ENCODE data around the gene INTS4.
"Not testable (repeated sequence)": the region's sequence is repeated elsewhere in the genome, so short reads cannot be mapped to it uniquely, and the experiment has no call there.

The INTS4 gene, protein sequence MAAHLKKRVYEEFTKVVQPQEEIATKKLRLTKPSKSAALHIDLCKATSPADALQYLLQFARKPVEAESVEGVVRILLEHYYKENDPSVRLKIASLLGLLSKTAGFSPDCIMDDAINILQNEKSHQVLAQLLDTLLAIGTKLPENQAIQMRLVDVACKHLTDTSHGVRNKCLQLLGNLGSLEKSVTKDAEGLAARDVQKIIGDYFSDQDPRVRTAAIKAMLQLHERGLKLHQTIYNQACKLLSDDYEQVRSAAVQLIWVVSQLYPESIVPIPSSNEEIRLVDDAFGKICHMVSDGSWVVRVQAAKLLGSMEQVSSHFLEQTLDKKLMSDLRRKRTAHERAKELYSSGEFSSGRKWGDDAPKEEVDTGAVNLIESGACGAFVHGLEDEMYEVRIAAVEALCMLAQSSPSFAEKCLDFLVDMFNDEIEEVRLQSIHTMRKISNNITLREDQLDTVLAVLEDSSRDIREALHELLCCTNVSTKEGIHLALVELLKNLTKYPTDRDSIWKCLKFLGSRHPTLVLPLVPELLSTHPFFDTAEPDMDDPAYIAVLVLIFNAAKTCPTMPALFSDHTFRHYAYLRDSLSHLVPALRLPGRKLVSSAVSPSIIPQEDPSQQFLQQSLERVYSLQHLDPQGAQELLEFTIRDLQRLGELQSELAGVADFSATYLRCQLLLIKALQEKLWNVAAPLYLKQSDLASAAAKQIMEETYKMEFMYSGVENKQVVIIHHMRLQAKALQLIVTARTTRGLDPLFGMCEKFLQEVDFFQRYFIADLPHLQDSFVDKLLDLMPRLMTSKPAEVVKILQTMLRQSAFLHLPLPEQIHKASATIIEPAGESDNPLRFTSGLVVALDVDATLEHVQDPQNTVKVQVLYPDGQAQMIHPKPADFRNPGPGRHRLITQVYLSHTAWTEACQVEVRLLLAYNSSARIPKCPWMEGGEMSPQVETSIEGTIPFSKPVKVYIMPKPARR

DNA sequence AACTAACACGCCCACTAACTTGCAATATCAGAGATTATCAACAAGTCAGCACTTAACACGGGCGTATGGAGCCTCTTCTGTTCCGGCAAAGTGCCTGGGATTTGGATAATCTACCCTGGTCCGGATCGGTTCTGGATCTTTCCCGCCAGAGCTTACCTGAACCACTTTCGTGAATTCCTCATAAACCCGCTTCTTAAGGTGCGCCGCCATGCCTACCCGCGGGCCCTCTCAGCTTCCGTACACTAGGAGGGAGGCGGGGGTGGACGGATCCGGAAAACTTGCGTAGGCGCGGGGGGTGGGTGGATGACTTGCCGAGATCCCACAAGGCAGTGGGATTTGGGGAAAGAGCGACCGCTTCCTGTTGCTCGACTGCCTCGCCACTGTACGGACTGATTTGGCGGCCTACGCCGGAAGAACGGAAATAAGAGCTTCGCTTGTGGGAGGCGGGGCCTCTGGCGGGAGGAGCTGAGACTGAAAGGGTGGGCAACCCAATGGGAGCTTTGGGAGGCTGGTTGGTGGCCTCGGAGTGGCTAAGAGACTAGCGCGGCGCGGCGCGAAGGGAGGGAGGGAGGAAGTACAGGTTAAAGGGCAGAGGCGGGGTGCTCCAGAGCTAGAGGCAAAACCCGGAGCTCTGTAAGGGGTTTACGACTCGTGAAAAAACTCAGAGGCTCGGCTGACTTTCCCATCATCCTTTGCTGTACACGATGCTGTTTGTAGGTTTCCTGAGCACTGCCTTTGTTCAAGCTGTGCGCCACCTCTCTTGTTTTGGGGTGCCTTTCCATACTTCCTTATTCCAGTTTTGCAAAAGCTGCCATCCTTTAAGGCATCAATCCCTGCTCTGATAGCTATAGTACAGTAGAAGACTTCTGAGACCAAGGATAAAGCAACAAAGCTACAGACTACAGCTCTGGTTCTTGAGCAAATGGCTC is at the start of gene INTS4:
Gene INTS4, minus strand, starts transcription at position 235 of the 929 bp plus-strand sequence. Its CDS starts 25 bp downstream, at position 210.
- Histone ChIP-seq H3K4me3 (ENCODE audit: low read length) (peak within 1 kb of the TSS; percentile 85; the same call in 1 of the 2 replicates), H3K9me3 (ENCODE audit: control insufficient read depth, insufficient read depth, low read length) (no peaks in the 10 kb centered on the region), H3K36me3 (ENCODE audit: control insufficient read depth, insufficient read depth, low read length) (no peaks in the 10 kb centered on the region), H3K27me3 (ENCODE audit: control insufficient read depth, insufficient read depth, low read length) (no peaks in the 10 kb centered on the region), H3K27ac (ENCODE audit: low read length) (no peak within 1 kb of the TSS), H3K4me1 (ENCODE audit: control insufficient read depth, insufficient read depth, low read length) (no peaks in the 10 kb centered on the region)
- WGBS (ENCODE audit: insufficient coverage, insufficient read length) = no CpG with 5 or more reads among the region's 47 CpGs
- peak; percentile 99 for DNase-seq (ENCODE audit: low read depth, low spot score)

DNA sequence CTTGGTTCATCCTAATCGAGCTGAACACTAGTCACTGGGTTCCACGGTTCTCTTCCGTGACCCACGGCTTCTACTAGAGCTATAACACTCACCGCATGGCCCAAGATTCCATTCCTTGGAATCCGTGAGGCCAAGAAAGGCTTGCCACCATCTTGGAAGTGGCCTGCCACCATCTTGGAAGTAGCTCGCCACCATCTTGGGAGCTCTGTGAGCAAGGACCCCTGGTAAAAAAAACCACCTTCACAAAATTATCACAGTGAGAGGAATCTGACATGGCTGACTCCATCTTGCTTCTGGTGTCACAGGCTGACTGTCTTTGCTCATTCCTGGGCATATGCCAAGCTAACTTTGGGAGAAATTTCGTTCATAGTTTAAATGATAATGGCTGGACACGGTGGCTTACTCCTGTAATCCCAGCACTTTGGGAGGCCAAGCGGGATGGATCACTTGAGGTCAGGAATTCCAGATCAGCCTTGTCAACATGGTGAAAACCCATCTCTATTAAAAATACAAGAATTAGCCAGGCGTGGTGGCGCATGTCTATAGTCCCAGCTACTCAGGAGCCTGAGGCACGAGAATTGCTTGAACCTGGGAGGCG is 47.5 kb upstream of the INTS4 start:
- Histone ChIP-seq H3K36me3 (ENCODE audit: control insufficient read depth, insufficient read depth, low read length) (no peaks in the 10 kb centered on the region), H3K4me1 (ENCODE audit: control insufficient read depth, insufficient read depth, low read length) (peaks cover 1% of the 10 kb centered on the region; the same call in 1 of the 2 replicates), H3K4me3 (ENCODE audit: low read length) (no peak overlapping the region), H3K27me3 (ENCODE audit: control insufficient read depth, insufficient read depth, low read length) (no peaks in the 10 kb centered on the region), H3K9me3 (ENCODE audit: control insufficient read depth, insufficient read depth, low read length) (no peaks in the 10 kb centered on the region), H3K27ac (ENCODE audit: low read length) (no peak overlapping the region)
- WGBS (ENCODE audit: insufficient coverage, insufficient read length) = no CpG with 5 or more reads among the region's 14 CpGs
- no peak for DNase-seq (ENCODE audit: low read depth, low spot score)

DNA sequence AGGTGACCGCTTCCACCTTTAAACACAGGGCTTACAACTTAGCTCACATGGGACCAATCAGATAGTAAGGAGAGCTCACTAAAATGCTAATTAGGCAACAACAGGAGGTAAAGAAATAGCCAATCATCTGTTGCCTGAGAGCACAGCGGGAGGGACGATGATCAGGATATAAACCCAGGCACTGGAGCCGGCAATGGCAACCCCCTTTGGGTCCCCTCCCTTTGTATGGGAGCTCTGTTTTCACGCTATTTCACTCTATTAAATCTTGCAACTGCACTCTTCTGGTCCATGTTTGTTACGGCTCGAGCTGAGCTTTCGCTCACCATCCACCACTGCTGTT is 46.9 kb upstream of the INTS4 start:
- not testable (repeated sequence) for DNase-seq (ENCODE audit: low read depth, low spot score); H3K27ac ChIP-seq (ENCODE audit: low read length); H3K4me1 ChIP-seq (ENCODE audit: control insufficient read depth, insufficient read depth, low read length); H3K27me3 ChIP-seq (ENCODE audit: control insufficient read depth, insufficient read depth, low read length); H3K9me3 ChIP-seq (ENCODE audit: control insufficient read depth, insufficient read depth, low read length); H3K36me3 ChIP-seq (ENCODE audit: control insufficient read depth, insufficient read depth, low read length); H3K4me3 ChIP-seq (ENCODE audit: low read length)
- WGBS (ENCODE audit: insufficient coverage, insufficient read length) = no CpG with 5 or more reads among the region's 8 CpGs

DNA sequence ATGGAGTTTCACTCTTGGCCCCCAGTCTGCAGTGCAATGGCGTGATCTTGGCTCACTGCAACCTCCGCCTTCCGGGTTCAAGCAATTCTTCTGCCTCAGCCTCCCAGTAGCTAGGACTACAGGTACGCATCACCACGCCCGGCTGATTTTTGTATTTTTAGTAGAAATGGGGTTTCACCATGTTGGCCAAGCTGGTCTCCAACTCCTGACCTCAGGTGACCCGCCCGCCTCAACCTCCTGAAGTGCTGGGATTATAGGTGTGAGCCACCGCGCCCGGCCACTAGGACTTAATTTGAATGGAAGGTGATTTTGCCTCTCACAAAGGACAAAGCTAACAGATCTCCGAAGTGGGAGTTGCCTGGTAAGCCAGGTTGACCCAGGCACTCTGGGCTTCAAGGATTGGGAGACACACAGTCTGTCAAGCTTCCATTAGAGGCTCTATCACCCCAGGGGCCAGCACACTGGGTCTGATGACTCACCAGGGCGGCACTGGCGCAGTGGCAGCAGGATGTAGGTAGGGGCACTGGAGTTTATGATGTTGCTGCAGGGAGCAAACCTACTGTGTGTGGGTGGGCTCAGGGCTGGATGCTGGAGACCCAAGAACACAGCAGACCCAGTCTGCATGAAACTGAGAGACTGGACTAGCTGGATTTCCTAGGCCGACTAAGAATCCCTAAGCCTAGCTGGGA is 46.4 kb upstream of the INTS4 start:
- Histone ChIP-seq H3K27ac (ENCODE audit: low read length) (no peak overlapping the region), H3K27me3 (ENCODE audit: control insufficient read depth, insufficient read depth, low read length) (no peaks in the 10 kb centered on the region), H3K4me3 (ENCODE audit: low read length) (no peak overlapping the region), H3K36me3 (ENCODE audit: control insufficient read depth, insufficient read depth, low read length) (no peaks in the 10 kb centered on the region), H3K4me1 (ENCODE audit: control insufficient read depth, insufficient read depth, low read length) (no peaks in the 10 kb centered on the region), H3K9me3 (ENCODE audit: control insufficient read depth, insufficient read depth, low read length) (no peaks in the 10 kb centered on the region)
- WGBS (ENCODE audit: insufficient coverage, insufficient read length) = no CpG with 5 or more reads among the region's 15 CpGs
- no peak for DNase-seq (ENCODE audit: low read depth, low spot score)

DNA sequence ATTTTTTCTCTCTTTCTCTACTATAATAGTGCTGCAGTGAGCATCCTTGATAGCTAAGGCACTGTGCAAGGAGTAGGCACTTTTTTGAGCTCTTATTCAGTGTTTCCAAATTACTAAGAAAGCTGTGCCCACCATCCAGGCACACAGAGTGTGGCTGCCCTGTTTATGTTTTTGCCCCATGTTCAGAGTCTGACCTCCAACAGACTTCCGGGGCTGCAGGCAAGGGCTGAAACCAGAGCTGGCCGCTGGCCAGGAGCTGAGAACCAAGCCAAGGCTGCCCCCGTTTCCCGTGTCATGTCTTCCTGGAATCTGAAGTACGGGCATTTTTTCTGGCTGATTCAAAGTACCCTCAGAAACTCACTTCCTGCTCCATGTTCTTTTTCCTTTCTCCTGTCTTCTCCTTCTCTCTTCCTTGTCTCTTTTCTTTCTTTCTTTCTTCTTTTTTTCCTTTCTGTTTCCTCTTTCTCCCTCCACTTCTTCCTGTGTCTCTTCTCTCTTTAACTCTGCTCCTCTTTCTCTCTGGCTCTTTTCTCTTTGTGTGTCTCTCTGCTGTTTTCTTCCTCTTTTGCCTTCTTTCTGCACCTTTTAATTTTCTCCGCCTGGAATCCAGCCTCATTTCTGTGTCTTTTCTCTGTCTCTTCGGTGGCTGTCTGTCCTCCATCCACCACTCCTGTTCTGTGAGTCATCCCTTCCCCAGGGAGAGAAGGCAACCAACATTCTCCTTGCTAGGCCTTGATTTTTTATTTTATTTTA is 45.6 kb upstream of the INTS4 start:
- no peaks in the 10 kb centered on the region for H3K4me1 ChIP-seq (ENCODE audit: control insufficient read depth, insufficient read depth, low read length)
- no peak overlapping the region for H3K4me3 ChIP-seq (ENCODE audit: low read length)
- no CpG with 5 or more reads among the region's 7 CpGs for WGBS (ENCODE audit: insufficient coverage, insufficient read length)
- H3K27ac ChIP-seq (ENCODE audit: low read length) = no peak overlapping the region
- no peak for DNase-seq (ENCODE audit: low read depth, low spot score)
- H3K27me3 ChIP-seq (ENCODE audit: control insufficient read depth, insufficient read depth, low read length) = no peaks in the 10 kb centered on the region
- H3K9me3 ChIP-seq (ENCODE audit: control insufficient read depth, insufficient read depth, low read length) = no peaks in the 10 kb centered on the region
- no peaks in the 10 kb centered on the region for H3K36me3 ChIP-seq (ENCODE audit: control insufficient read depth, insufficient read depth, low read length)

DNA sequence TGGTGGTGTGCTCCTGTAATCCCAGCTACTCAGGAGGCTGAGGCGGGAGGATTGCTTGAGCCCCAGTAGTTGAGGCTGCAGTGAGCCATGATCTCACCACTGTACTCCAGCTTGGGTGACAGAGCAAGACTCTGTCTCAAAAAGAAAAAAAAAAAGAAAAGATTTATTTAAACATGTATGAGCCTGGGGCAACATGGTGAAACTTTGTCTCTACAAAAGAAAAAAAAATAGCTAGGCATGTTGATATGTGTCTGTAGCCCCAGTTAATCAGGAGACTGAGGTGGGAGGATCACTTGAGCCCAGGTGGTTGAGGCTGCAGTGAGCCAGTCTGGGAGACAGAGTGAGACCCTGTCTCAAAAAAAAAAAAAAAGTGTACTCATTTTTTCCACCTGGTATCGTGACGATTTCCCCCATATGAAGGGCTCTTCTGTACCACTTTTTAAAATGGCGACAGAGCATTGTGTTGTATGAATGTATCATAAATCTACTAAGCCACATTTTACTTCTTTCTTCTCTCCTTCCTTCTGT is 45.0 kb upstream of the INTS4 start:
- Histone ChIP-seq H3K27me3 (ENCODE audit: control insufficient read depth, insufficient read depth, low read length) (no peaks in the 10 kb centered on the region), H3K27ac (ENCODE audit: low read length) (no peak overlapping the region), H3K4me1 (ENCODE audit: control insufficient read depth, insufficient read depth, low read length) (no peaks in the 10 kb centered on the region), H3K4me3 (ENCODE audit: low read length) (no peak overlapping the region), H3K9me3 (ENCODE audit: control insufficient read depth, insufficient read depth, low read length) (no peaks in the 10 kb centered on the region), H3K36me3 (ENCODE audit: control insufficient read depth, insufficient read depth, low read length) (no peaks in the 10 kb centered on the region)
- no CpG with 5 or more reads among the region's 4 CpGs for WGBS (ENCODE audit: insufficient coverage, insufficient read length)
- DNase-seq (ENCODE audit: low read depth, low spot score) = no peak

DNA sequence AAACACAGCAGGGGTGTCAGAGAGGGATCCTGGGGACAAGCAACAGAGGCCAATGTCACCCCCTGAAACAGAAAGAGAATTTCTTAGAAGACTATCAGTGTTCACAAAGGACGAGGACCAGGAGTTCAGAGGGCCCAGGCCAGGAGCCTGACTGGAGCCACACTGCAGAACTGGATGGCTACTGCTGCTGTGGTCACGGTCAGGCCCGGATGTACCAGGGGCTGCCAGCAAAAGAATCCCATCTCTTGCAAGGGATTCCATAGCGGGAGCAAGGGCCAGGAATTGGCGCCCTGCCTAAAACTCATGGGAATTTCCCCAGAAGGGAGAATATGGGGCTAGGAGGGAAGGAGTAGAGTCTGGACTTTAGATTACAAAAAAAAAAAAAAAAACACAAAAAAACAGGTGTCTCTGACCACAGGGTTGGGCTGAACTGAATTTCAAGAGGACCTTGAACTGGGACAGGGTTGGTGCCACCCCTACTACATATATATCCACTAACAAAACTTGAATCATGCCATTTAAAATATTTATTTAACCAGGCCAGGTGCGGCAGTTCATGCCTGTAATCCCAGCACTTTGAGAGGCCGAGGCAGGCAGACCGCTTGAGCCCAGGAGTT is 44.3 kb upstream of the INTS4 start:
- no peaks in the 10 kb centered on the region for H3K4me1 ChIP-seq (ENCODE audit: control insufficient read depth, insufficient read depth, low read length)
- H3K36me3 ChIP-seq (ENCODE audit: control insufficient read depth, insufficient read depth, low read length) = no peaks in the 10 kb centered on the region
- H3K9me3 ChIP-seq (ENCODE audit: control insufficient read depth, insufficient read depth, low read length) = no peaks in the 10 kb centered on the region
- H3K27me3 ChIP-seq (ENCODE audit: control insufficient read depth, insufficient read depth, low read length) = no peaks in the 10 kb centered on the region
- H3K4me3 ChIP-seq (ENCODE audit: low read length) = no peak overlapping the region
- H3K27ac ChIP-seq (ENCODE audit: low read length) = no peak overlapping the region
- no CpG with 5 or more reads among the region's 8 CpGs for WGBS (ENCODE audit: insufficient coverage, insufficient read length)
- DNase-seq (ENCODE audit: low read depth, low spot score) = no peak

DNA sequence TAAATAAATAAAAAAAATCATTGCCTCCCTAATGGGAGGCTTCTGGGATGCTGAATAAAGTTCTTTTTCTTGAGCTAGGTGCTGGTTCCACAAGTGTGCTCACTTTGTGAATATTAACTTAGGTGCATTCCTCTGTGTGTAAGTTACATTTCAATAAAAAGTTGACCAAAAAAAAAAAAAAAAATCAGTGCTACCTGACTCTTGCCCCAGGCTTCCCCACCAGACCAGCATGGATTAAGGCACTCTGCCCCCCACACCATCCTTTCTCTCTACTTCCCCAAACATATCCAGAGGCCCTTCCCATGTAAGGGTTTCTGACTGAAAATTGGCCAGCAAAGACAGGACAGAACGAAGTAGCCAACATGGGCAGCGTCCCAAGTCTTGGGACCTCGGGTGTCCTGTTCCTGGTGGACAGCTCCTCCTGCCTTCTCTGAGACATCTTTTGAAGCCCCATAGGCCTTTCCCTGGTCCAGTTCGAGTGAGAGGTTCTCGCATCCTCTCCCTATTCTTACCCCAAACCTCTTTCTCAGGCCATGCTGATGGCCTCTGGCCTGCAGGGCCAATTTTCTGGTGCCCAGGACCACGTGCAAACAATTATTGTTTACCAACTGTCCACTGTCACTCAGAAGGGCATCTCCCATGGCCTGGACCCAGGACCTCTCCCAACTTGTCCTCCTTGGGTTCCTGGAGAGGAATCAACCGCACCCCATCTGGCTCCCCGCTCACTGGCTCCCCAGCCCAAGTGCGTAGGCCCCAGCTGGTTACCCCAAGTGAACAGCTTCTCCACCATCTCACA is 43.6 kb upstream of the INTS4 start:
- no peak overlapping the region for H3K27ac ChIP-seq (ENCODE audit: low read length)

More for the DNA sequence above, 43.6 kb upstream of the INTS4 start:
- Histone ChIP-seq H3K4me1 (ENCODE audit: control insufficient read depth, insufficient read depth, low read length) (no peaks in the 10 kb centered on the region), H3K9me3 (ENCODE audit: control insufficient read depth, insufficient read depth, low read length) (no peaks in the 10 kb centered on the region), H3K27me3 (ENCODE audit: control insufficient read depth, insufficient read depth, low read length) (no peaks in the 10 kb centered on the region), H3K36me3 (ENCODE audit: control insufficient read depth, insufficient read depth, low read length) (no peaks in the 10 kb centered on the region), H3K4me3 (ENCODE audit: low read length) (no peak overlapping the region)
- no peak for DNase-seq (ENCODE audit: low read depth, low spot score)
- no CpG with 5 or more reads among the region's 9 CpGs for WGBS (ENCODE audit: insufficient coverage, insufficient read length)

Data from iPS DF 6.9 (cell line).